ENCODE results near the gene SMIM44.
"Not testable (repeated sequence)": the region's sequence is repeated elsewhere in the genome, so short reads cannot be mapped to it uniquely, and the experiment has no call there.

The SMIM44 gene

DNA sequence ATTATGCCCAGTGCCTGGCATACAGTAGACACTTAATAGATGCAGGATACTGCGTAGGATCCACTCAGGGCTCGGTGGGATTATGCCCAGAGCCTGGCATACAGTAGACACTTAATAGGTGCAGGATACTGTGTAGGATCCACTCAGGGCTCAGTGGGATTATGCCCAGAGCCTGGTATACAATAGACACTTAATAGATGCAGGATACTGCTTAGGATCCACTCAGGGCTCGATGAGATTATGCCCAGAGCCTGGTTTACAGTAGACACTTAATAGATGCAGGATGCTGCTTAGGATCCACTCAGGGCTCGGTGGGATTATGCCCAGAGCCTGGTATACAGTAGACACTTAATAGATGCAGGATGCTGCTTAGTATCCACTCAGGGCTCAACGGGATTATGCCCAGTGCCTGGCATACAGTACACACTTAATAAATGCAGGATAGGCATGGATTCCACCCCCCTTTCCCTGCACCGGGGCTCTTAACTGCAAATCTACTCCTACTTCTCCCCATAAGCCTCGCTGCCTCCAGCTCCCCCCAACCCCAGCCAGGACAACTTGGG, 27.8 kb downstream of the SMIM44 start:
- H3K4me3 ChIP-seq (ENCODE audit: low read length): no peak overlapping the region
- DNase-seq (ENCODE audit: low read depth): no peak
- TF ChIP-seq, protein P1, sequence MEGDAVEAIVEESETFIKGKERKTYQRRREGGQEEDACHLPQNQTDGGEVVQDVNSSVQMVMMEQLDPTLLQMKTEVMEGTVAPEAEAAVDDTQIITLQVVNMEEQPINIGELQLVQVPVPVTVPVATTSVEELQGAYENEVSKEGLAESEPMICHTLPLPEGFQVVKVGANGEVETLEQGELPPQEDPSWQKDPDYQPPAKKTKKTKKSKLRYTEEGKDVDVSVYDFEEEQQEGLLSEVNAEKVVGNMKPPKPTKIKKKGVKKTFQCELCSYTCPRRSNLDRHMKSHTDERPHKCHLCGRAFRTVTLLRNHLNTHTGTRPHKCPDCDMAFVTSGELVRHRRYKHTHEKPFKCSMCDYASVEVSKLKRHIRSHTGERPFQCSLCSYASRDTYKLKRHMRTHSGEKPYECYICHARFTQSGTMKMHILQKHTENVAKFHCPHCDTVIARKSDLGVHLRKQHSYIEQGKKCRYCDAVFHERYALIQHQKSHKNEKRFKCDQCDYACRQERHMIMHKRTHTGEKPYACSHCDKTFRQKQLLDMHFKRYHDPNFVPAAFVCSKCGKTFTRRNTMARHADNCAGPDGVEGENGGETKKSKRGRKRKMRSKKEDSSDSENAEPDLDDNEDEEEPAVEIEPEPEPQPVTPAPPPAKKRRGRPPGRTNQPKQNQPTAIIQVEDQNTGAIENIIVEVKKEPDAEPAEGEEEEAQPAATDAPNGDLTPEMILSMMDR (conservative IDR thresholded peaks at IDR 0.05; ENCODE audit: low read length): no peak

- H3K4me3 ChIP-seq (ENCODE audit: low read length): no peak overlapping the region
- no peak for DNase-seq (ENCODE audit: low read depth)
- TF ChIP-seq, protein P1 (conservative IDR thresholded peaks at IDR 0.05; ENCODE audit: low read length): no peak
Observed at GRCh38 chr19:3454656-3455392, 28.4 kb downstream of the SMIM44 start.

- TF ChIP-seq, protein P1 (conservative IDR thresholded peaks at IDR 0.05; ENCODE audit: low read length): no peak
- H3K4me3 ChIP-seq (ENCODE audit: low read length): no peak overlapping the region
- no peak for DNase-seq (ENCODE audit: low read depth)
Observed at GRCh38 chr19:3453840-3454239, 29.4 kb downstream of the SMIM44 start.

DNA sequence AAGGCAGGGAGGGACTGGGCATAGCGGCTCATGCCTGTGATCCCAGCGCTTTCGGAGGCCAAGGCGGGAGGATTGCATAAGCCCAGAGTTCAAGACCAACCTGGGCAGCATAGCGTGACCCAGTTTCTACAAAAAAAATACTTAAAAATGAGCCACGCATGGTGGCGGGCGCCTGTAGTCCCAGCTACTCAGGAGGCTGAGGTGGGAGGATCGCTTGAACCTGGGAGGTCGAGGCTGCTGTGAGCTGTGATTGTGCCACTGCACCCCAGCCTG, 30.4 kb downstream of the SMIM44 start:
- not testable (repeated sequence) for H3K4me3 ChIP-seq (ENCODE audit: low read length); DNase-seq (ENCODE audit: low read depth)

GRCh38 chr19:3452171-3452941, 30.9 kb downstream of the SMIM44 start:
- H3K4me3 ChIP-seq (ENCODE audit: low read length): no peak overlapping the region
- no peak for DNase-seq (ENCODE audit: low read depth)
- TF ChIP-seq, protein P1 (conservative IDR thresholded peaks at IDR 0.05; ENCODE audit: low read length): no peak

- no peak overlapping the region for H3K4me3 ChIP-seq (ENCODE audit: low read length)
- no peak for DNase-seq (ENCODE audit: low read depth)
- TF ChIP-seq, protein P1 (conservative IDR thresholded peaks at IDR 0.05; ENCODE audit: low read length): no peak
Observed at GRCh38 chr19:3451451-3451866, 31.8 kb downstream of the SMIM44 start.

DNA sequence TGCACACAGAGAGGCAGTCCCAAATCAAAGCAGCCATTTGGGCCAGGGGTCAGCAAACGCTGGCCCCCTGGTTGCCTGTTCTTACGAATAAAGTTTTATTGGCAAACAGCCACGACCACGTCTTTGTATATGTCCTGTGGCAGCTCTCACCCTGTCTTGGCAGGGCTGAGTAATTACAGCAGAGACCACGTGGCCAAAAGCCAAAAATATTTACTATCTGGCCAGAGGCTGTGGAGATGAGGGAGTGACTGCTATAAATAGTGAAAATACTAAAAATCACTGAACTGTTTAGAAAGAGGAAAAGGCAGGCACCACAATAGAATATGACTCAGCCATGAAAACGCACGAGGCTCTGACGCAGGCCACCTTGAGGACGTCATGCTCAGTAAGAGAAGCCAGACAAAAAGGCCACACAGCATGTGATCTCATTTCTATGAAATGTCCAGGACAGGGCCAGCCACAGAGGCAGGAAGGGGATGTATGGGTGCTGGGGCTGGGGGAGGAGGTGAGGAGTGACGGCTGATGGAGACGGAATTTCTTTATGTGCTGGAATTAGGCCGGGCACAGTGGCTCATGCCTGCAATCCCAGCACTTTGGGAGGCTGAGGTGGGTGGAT, 32.3 kb downstream of the SMIM44 start:
- TF ChIP-seq, protein P1 (conservative IDR thresholded peaks at IDR 0.05; ENCODE audit: low read length): no peak
- no peak overlapping the region for H3K4me3 ChIP-seq (ENCODE audit: low read length)
- DNase-seq (ENCODE audit: low read depth): peak; percentile 99
